ENCODE data around the gene KNDC1. TPM values are rescaled to one million over a fixed set of nuclear protein-coding genes. Genes with fewer than 3 reads are reported as not detected.

Gene KNDC1
- polyA plus RNA-seq, 1 donor (not counting 4 experiments of a cell fraction or from before 2014, with no cell fraction given), result 0.20 TPM

DNA sequence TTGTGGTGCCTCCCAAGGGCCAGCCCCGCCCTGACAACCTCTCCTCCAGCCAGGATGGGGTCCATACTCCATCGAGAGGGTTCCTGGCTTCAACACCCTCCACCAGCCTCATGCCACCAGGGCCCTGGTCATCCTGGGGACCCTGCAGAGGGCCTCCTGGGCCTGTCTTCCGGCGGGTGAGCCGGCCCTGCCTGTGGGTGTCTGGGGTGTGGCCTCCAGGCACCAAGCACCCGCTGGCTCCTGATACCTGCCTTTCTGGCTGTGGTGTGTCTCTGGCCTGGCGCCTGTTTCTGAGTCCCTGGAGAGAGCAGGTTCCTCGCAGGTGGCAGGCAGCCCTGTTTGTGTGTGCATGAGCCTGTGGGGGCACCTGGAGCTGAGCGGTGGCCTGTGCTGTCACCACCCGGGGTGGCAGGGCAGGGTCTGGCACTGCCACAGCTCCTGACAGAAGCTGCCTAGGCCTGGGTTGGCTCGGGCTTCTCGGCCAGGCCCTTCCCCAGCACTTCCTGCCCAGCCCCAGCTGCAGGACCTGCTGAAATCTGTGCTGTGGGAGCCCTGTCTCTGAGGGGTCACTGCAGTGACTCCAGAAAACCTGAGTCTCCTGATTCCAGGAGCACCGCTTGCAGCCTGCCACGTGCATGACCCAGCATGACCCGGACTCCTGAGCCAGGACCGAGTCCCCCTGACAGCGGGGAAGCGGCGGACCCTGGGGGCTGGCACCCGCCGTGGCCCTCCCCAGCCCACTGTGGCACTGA, 98.2 kb downstream of the KNDC1 start:
- Histone ChIP-seq H3K9ac (ENCODE audit: control insufficient read depth, extremely low read depth, insufficient read depth, low read length) (peak overlapping the region; percentile 59), H3K4me1 (ENCODE audit: control insufficient read depth, extremely low read depth, insufficient read depth, low read length) (peaks cover 44% of the 10 kb centered on the region), H3K27me3 (ENCODE audit: control insufficient read depth, extremely low read depth, insufficient read depth, low read length) (no peaks in the 10 kb centered on the region), H3K4me2 (ENCODE audit: control insufficient read depth, extremely low read depth, insufficient read depth, low read depth, low read length) (peak overlapping the region; percentile 33), H3K4me3 (ENCODE audit: control insufficient read depth in 2 of 3, extremely low read depth in 1 of 3, insufficient read depth in 2 of 3, low read depth in 1 of 3, low read length in 3 of 3) (no peak overlapping the region), H3K9me3 (ENCODE audit: control insufficient read depth, low read depth, low read length) (no peaks in the 10 kb centered on the region), H3K9me1 (ENCODE audit: control insufficient read depth, extremely low read depth, insufficient read depth, low read length) (no peaks in the 10 kb centered on the region), H2AFZ (ENCODE audit: control insufficient read depth, low read length) (no peak overlapping the region), H3K79me2 (ENCODE audit: control insufficient read depth, insufficient read depth, low read length) (no peaks in the 10 kb centered on the region), H4K20me1 (ENCODE audit: control insufficient read depth, extremely low read depth, insufficient read depth, low read length) (peaks cover under 1% of the 10 kb centered on the region), H3K27ac (ENCODE audit: control insufficient read depth, insufficient read depth, low read length) (peak overlapping the region; percentile 71), H3K36me3 (ENCODE audit: control insufficient read depth in 2 of 2, extremely low read depth in 1 of 2, insufficient read depth in 2 of 2, low read length in 2 of 2) (peaks cover 0 to 9% of the 10 kb centered on the region in 2 experiments)
- FAIRE-seq (no peak), DNase-seq (ENCODE audit: low read depth, low spot score) (no peak)
- dilution Hi-C loops (cut with MboI; ENCODE audit: extremely low pct_ligation_motif_present, low sequenced_read_pairs), result no loop called here
- TF ChIP-seq, protein P1, sequence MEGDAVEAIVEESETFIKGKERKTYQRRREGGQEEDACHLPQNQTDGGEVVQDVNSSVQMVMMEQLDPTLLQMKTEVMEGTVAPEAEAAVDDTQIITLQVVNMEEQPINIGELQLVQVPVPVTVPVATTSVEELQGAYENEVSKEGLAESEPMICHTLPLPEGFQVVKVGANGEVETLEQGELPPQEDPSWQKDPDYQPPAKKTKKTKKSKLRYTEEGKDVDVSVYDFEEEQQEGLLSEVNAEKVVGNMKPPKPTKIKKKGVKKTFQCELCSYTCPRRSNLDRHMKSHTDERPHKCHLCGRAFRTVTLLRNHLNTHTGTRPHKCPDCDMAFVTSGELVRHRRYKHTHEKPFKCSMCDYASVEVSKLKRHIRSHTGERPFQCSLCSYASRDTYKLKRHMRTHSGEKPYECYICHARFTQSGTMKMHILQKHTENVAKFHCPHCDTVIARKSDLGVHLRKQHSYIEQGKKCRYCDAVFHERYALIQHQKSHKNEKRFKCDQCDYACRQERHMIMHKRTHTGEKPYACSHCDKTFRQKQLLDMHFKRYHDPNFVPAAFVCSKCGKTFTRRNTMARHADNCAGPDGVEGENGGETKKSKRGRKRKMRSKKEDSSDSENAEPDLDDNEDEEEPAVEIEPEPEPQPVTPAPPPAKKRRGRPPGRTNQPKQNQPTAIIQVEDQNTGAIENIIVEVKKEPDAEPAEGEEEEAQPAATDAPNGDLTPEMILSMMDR (optimal IDR thresholded peaks at IDR 0.05 in 1 of 3, IDR thresholded peaks at IDR 0.05 in 1 of 3, conservative IDR thresholded peaks at IDR 0.05 in 1 of 3; ENCODE audit: extremely low read depth in 1 of 3, insufficient read depth in 2 of 3, low read length in 3 of 3), result no peak

DNA sequence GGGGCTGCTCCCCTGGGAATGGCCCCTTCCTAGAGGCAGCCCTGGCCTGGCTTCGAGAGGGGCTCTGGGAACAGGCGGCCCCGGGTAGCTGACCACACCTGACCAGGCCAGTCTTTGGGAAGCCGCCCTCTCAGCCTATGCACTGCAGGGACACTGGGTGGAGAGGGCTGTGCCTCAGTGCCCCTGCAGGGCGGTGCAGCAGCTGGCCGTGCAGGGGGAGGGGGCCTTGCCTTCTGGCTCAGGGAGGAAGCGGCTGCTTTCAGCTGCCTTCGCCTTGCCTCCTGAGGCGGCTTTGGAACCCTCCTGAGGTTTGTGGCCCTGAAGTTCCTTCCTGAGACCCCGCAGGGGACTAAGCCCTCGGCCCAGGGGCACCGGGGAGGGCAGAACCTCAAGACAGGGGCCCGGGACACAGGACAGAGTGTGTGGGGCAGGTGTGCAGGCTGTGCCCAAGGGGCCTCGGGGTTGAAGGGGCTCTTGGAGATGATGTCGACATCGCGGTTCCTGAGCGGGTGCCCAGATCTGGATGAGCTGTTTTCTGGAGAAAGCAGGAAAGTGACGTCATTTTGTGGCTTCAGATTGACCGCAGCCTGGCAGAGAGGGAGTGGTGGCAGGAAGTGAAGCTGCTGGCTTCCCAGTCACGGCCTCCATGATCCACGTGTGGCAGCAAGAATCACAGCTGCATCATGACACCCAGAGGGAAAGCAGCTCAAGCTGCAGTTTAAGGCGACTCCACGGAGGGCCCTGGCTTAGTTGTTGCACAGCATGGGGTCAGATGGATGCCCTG, 99.0 kb downstream of the KNDC1 start:
- H3K9ac ChIP-seq (ENCODE audit: control insufficient read depth, extremely low read depth, insufficient read depth, low read length), result peak overlapping the region; percentile 68
- peaks cover 52% of the 10 kb centered on the region for H3K4me1 ChIP-seq (ENCODE audit: control insufficient read depth, extremely low read depth, insufficient read depth, low read length)

More for the DNA sequence above, 99.0 kb downstream of the KNDC1 start:
- TF ChIP-seq EZH2 (IDR thresholded peaks at IDR 0.05; ENCODE audit: low read length), result no peak
- TF ChIP-seq, protein P1 (optimal IDR thresholded peaks at IDR 0.05 in 1 of 3, IDR thresholded peaks at IDR 0.05 in 1 of 3, conservative IDR thresholded peaks at IDR 0.05 in 1 of 3; ENCODE audit: extremely low read depth in 1 of 3, insufficient read depth in 2 of 3, low read length in 3 of 3), result no peak
- peak overlapping the region; percentile 70 for H3K4me2 ChIP-seq (ENCODE audit: control insufficient read depth, extremely low read depth, insufficient read depth, low read depth, low read length)
- no peaks in the 10 kb centered on the region for H3K9me3 ChIP-seq (ENCODE audit: control insufficient read depth, low read depth, low read length)
- H3K27ac ChIP-seq (ENCODE audit: control insufficient read depth, insufficient read depth, low read length), result peak overlapping the region; percentile 71
- peak; percentile 100 for FAIRE-seq
- peaks cover 2 to 15% of the 10 kb centered on the region in 2 experiments for H3K36me3 ChIP-seq (ENCODE audit: control insufficient read depth in 2 of 2, extremely low read depth in 1 of 2, insufficient read depth in 2 of 2, low read length in 2 of 2)
- no peaks in the 10 kb centered on the region for H3K79me2 ChIP-seq (ENCODE audit: control insufficient read depth, insufficient read depth, low read length)
- DNase-seq (ENCODE audit: low read depth, low spot score), result peak; percentile 97
- no peaks in the 10 kb centered on the region for H3K27me3 ChIP-seq (ENCODE audit: control insufficient read depth, extremely low read depth, insufficient read depth, low read length)
- no peaks in the 10 kb centered on the region for H3K9me1 ChIP-seq (ENCODE audit: control insufficient read depth, extremely low read depth, insufficient read depth, low read length)
- no peak overlapping the region for H3K4me3 ChIP-seq (ENCODE audit: control insufficient read depth in 2 of 3, extremely low read depth in 1 of 3, insufficient read depth in 2 of 3, low read depth in 1 of 3, low read length in 3 of 3)
- no peak overlapping the region for H2AFZ ChIP-seq (ENCODE audit: control insufficient read depth, low read length)
- H4K20me1 ChIP-seq (ENCODE audit: control insufficient read depth, extremely low read depth, insufficient read depth, low read length), result peaks cover 4% of the 10 kb centered on the region
- dilution Hi-C loops (cut with MboI; ENCODE audit: extremely low pct_ligation_motif_present, low sequenced_read_pairs), result no loop called here
